ENCODE results near the gene RPS19BP1. TPM values are rescaled to one million over a fixed set of nuclear protein-coding genes. Genes with fewer than 3 reads are reported as not detected.

Gene RPS19BP1
- total RNA-seq, 2 donors from 2014 or later, result 65.5 to 70.3 TPM

GRCh38 chr22:39482768-39483167 lies 49.8 kb downstream of the RPS19BP1 start:
- H3K27ac ChIP-seq (ENCODE audit: low read depth, low read length), result no peak overlapping the region
- H3K9ac ChIP-seq (ENCODE audit: extremely low read depth, low read length, poor library complexity, severe bottlenecking), result no peak overlapping the region
- no peaks in the 10 kb centered on the region for H3K36me3 Mint-ChIP-seq (ENCODE audit: low read depth)
- H3K9me3 Mint-ChIP-seq, result no peaks in the 10 kb centered on the region
- H3K4me3 Mint-ChIP-seq, result no peak overlapping the region
- no peak overlapping the region for H3K4me3 ChIP-seq (ENCODE audit: low read length)
- H3K4me1 ChIP-seq (ENCODE audit: control insufficient read depth, insufficient read depth, low read length), result no peaks in the 10 kb centered on the region
- 94% methylated on average over 3 of the region's 3 CpGs for WGBS, 2 experiments (ENCODE audit: insufficient coverage in 1 of 2, insufficient read length in 1 of 2)
- H3K27ac Mint-ChIP-seq, result no peak overlapping the region
- H3K27me3 ChIP-seq (ENCODE audit: control insufficient read depth, insufficient read depth, low read length, poor library complexity, severe bottlenecking), result no peaks in the 10 kb centered on the region
- TF ChIP-seq CTCF (conservative IDR thresholded peaks at IDR 0.05), result no peak
- no peaks in the 10 kb centered on the region for H3K36me3 ChIP-seq (ENCODE audit: control insufficient read depth, insufficient read depth, low read length)
- H3K4me1 Mint-ChIP-seq, result no peaks in the 10 kb centered on the region
- H3K27me3 Mint-ChIP-seq (ENCODE audit: insufficient read depth), result peaks cover 4% of the 10 kb centered on the region
- H3K9me3 ChIP-seq (ENCODE audit: control insufficient read depth, low read length), result no peaks in the 10 kb centered on the region
- no peak for DNase-seq

GRCh38 chr22:39481595-39481994 lies 51.0 kb downstream of the RPS19BP1 start:
- Histone ChIP-seq H3K27me3 (ENCODE audit: control insufficient read depth, insufficient read depth, low read length, poor library complexity, severe bottlenecking) (no peaks in the 10 kb centered on the region), H3K9me3 (ENCODE audit: control insufficient read depth, low read length) (no peaks in the 10 kb centered on the region), H3K36me3 (ENCODE audit: control insufficient read depth, insufficient read depth, low read length) (no peaks in the 10 kb centered on the region), H3K9ac (ENCODE audit: extremely low read depth, low read length, poor library complexity, severe bottlenecking) (no peak overlapping the region), H3K4me1 (ENCODE audit: control insufficient read depth, insufficient read depth, low read length) (no peaks in the 10 kb centered on the region), H3K4me3 (ENCODE audit: low read length) (no peak overlapping the region), H3K27ac (ENCODE audit: low read depth, low read length) (no peak overlapping the region)
- peaks cover 4% of the 10 kb centered on the region for H3K27me3 Mint-ChIP-seq (ENCODE audit: insufficient read depth)
- H3K36me3 Mint-ChIP-seq (ENCODE audit: low read depth), result no peaks in the 10 kb centered on the region
- no peak overlapping the region for H3K27ac Mint-ChIP-seq
- DNase-seq, result no peak
- WGBS, 2 experiments (ENCODE audit: insufficient coverage in 1 of 2, insufficient read length in 1 of 2), result 89 to 96% methylated on average over 5 of the region's 5 CpGs
- TF ChIP-seq CTCF (conservative IDR thresholded peaks at IDR 0.05), result no peak
- no peaks in the 10 kb centered on the region for H3K9me3 Mint-ChIP-seq
- no peaks in the 10 kb centered on the region for H3K4me1 Mint-ChIP-seq
- no peak overlapping the region for H3K4me3 Mint-ChIP-seq

GRCh38 chr22:39481054-39481453 lies 51.5 kb downstream of the RPS19BP1 start:
- Mint-ChIP-seq H3K27ac (no peak overlapping the region), H3K4me1 (no peaks in the 10 kb centered on the region), H3K36me3 (ENCODE audit: low read depth) (no peaks in the 10 kb centered on the region), H3K4me3 (no peak overlapping the region), H3K27me3 (ENCODE audit: insufficient read depth) (peaks cover 4% of the 10 kb centered on the region), H3K9me3 (no peaks in the 10 kb centered on the region)
- no peak for DNase-seq
- H3K27me3 ChIP-seq (ENCODE audit: control insufficient read depth, insufficient read depth, low read length, poor library complexity, severe bottlenecking), result no peaks in the 10 kb centered on the region
- H3K4me1 ChIP-seq (ENCODE audit: control insufficient read depth, insufficient read depth, low read length), result no peaks in the 10 kb centered on the region
- H3K36me3 ChIP-seq (ENCODE audit: control insufficient read depth, insufficient read depth, low read length), result no peaks in the 10 kb centered on the region
- TF ChIP-seq CTCF (conservative IDR thresholded peaks at IDR 0.05), result no peak
- no peak overlapping the region for H3K27ac ChIP-seq (ENCODE audit: low read depth, low read length)
- H3K9ac ChIP-seq (ENCODE audit: extremely low read depth, low read length, poor library complexity, severe bottlenecking), result no peak overlapping the region
- WGBS, 2 experiments (ENCODE audit: insufficient coverage in 1 of 2, insufficient read length in 1 of 2), result 88 to 91% methylated on average over 14 to 16 of the region's 16 CpGs
- H3K4me3 ChIP-seq (ENCODE audit: low read length), result no peak overlapping the region
- H3K9me3 ChIP-seq (ENCODE audit: control insufficient read depth, low read length), result no peaks in the 10 kb centered on the region
